GM19328 (cell line): ENCODE data around the gene MYADML2.

Experiments used
- ATAC-seq: cut with Tn5 transposase; IDR thresholded peaks from one replicate; pipeline ENCODE4 v1.9.1; 2021; ENCODE audit warnings: mild to moderate bottlenecking, moderate library complexity; ENCODE audit not compliant: unreplicated experiment

The MYADML2 gene

DNA sequence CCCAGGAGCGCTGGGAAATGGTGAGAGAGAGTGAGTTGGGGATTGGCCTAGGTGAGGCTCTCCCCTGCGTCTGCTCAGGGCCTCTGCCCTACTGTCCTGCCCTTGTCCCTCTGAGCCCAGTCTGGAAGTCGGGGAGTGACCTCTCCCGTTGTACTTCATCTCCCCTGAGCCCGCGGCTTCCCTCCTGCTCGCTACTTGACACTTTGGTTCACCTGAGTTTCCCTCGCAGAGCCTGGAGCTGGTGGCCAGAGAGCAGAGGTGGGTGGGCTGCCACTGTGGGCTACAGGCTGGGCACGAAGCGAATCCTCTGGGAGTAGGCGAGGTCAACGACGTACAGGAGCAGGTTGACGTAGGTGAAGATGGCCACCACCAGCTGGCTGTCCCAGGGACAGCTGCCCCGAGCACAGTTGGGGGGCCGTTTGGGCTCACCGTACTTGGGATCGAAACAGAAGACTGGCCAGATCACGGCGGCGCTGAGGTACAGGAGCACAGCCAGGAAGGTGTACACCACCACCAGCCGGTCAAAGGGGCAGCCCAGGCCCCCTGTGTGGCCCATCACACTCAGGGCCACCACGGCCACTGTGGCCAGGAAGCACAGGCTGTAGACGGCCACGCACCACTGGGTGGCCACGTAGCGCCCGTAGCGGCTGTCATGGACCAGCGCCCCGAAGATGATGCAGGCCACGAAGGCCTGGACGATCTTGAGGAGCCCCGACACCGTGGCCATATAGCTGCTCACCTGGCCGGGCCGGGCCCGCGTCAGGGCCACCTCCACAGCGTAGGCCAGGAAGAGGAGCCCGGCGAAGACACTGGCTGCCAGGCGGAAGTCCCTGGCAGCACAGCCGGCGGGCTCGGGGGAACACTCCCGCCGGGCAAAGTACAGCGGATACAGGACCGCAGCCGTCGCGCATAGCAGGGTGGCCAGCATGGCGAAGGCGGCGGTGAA lies 6.2 kb downstream of the MYADML2 start:
- no peak for ATAC-seq

DNA sequence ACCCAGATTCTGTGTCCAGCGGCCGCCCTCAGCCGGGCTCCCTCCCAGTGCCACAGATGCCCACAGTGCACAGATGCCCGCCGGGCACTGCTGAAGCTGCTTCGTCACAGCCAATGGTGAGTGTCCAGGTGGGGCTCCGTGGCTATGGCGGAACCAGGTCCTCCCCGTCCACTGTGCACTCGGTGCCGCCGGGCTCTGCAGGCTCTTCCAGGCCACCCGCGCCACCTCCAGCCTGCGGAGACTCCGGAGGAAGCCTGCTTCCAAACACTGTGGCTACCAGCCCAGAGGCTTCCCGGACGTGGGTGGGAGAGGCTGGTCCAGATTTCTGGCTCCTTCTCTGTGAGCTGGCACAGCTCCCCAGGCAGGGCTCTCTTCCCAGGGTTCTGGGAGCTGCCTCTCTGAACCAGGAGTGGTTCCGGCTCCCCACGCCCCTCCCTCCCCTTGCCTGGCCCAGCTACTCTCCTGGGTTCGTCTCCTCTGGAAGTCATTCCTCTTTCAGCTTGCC lies 7.1 kb downstream of the MYADML2 start:
- ATAC-seq, result no peak

DNA sequence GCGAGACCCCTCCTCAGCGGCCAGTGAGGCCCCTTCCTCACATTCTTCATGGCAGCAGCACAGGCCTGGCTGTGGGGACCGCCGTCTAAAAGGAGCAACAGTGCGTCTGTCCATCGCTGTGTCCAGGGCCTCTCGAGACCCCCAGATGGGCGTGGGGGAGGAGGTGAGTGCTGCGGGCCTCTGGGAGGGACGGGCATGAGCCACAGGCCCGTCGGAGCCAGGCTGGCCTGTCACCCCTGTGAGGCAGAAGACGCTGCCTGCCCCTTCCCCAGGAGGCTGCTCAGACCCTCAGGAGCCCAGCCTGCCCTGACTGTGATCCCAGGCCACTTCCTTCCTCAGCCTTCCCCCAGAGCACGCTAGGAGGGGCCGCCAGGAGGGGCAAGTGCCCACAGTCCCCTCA lies 7.8 kb downstream of the MYADML2 start:
- no peak for ATAC-seq

DNA sequence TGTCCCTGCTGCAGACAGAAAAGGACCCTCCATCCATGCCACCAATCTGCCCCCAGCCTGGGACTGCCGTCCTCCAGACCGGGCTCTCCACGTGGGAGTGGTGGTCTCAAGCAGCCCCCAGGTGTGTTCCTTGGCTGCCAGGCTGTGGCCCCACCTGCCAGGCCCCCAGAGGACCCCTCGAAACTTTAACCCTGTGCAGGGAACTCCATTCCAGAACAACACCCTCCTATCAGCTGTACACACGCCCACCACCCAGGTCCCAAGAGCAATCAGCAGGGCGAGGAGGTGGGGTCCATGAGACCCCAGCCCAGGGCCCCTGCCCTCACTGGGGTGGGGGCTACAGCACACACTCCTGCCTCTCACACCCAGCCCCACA lies 11.3 kb downstream of the MYADML2 start:
- ATAC-seq, result no peak

GRCh38 chr17:81934850-81935708 lies 12.0 kb downstream of the MYADML2 start:
- ATAC-seq, result no peak

- no peak for ATAC-seq
Measured at GRCh38 chr17:81934098-81934757, 12.8 kb downstream of the MYADML2 start.

DNA sequence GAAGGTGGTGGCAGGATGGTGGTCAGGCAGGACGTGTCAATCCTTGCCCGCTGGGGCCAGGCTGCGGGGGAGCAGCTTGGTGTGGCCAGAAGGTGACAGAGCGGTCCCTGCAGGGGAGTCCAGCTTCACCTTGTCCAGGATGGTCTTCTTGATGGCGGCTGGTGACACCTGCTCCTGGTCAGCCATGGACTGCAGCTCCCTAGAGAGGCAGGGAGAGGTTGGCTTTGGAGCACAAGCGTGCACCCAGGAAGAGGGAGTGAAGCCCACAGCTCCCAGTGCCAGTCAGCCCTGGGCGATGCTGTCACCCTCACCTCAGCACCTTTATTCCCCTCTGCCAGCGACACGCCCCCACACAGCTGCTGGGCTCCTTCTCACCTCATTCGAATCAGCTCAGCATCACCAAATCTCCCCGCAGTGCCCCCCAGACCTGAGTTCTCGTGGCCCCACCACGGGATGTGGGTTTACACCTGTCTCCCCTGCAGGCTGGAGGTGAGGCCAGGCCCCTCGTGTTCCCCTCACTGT lies 13.8 kb downstream of the MYADML2 start:
- ATAC-seq, result no peak

GRCh38 chr17:81932333-81932983 lies 14.6 kb downstream of the MYADML2 start:
- no peak for ATAC-seq

DNA sequence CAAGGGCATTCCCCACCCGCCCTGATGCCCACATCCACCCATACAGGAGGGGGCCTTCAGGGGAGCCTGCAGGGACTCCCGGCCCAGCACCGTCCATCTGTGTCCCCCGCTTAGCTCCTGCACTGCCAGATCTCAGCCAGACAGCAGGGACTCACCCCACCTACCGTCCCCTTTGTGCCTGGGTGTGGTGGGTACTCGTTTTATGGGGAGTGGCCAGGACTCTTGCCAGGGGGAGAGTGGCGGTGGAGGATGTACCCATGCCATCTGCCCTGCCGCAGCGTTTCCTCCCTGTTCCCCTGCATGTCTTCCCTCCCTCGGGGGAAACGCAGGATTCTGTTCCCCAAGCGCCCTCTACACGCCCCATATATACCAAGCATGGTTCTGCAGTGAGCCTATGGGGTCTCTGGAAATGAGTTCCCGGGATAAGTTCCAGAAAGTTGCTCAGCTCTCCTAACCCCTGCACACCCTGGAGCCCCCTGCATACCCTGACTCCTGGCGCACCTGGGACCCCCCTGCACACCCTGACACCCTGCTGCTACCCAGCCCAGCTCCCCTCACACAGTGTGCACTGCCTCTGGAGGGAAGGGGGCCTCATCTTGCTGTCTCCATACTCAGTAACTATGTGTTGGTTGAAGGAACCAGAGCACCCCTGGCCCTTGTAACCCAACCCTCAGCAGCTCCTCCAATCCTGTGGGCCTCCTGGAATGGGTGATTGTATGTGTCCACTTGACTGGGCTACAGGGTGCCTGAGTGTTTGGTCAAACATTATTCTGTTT lies 15.3 kb downstream of the MYADML2 start:
- no peak for ATAC-seq

DNA sequence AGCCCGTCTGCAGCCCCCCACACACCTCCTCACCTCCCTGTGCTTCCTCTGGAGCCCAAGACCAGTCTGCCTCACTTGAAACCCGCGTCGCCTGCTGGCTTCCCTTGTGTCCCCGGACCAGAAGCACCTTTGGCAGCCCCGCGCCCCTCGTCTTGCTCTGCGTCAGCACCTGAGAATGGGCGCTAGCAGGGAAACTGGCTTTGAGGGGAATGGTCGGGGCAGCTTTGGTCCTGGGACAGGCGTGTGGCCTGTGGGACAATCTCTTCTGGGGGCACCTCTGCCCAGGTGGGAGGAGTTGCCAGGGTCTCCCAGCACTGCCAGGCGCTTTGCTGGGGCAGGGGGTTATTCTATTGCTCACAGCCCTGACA lies 15.9 kb downstream of the MYADML2 start:
- ATAC-seq, result no peak

- no peak for ATAC-seq
Measured at GRCh38 chr17:81930142-81931125, 16.6 kb downstream of the MYADML2 start.

DNA sequence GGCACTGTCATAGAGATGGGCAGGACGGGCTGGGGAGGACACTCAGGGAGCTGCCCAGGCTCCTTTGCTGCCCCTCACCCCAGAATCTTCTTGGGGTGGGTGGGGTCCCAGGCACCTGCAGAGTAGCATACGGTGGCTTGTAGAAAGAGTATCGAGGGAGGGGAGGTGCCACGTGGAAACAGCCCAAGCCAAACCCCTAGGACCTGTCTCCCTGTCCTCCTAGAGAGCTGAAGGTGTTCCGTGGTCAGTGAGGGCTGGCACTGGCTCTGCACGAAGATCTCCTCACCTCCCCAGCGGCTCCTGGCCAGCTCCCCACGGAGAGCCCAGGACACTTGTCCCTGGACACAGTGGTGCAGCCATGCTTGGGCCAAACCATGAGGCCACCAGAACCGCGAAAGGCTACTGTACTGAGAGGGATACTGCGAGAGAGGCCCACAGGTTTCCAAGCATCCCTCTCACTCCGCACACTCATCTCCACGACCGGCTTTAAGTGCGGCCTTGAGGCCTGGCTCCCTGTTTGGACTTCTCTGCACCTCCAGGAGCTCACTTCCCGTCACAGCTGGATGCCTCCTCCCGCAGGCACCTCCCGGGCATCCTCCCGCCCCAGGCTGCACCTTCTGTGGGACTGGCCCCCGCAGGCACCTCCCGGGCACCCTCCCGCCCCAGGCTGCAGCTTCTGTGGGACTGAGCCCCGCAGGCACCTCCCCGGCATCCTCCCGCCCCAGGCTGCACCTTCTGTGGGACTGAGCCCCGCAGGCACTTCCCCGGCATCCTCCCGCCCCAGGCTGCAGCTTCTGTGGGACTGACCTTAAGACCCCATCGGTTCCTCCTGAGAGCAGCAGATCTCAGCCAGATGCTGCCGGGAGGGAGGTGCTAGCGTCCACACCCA lies 17.5 kb downstream of the MYADML2 start:
- ATAC-seq, result no peak

DNA sequence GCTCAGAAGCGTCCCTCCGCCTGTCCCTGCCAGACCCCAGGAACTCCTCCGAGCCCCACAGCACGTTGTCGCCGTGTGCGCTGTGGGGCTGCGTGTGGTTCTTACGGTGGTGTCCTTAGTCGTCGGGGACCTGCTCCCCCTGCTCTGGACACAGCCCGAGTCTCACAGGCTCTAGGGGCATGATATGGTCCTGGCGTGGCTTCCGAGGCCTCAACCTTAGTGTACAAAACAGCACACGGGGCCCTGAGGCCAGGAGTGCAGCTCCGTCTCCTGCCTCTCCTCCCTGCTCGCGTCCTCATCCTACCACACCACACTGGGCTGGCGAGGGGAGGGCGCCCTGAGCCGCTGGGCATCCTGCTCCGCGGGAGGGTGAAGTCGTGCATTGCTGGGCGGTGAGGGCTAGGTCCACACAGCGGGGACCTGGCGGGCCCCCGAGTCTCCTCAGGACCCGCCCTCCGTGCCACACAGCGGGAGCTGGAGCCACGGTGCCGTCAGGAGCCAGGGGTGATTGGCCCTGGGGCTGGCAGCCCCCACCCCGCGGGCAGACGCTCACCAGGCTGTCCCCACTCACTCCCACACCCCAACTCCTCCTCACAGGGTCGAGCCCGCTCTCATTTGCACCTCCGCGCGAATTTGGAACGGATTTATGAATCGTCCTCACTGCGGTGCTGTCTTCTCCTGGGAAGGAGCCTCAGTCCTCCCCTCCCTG lies 18.3 kb downstream of the MYADML2 start:
- ATAC-seq, result no peak

DNA sequence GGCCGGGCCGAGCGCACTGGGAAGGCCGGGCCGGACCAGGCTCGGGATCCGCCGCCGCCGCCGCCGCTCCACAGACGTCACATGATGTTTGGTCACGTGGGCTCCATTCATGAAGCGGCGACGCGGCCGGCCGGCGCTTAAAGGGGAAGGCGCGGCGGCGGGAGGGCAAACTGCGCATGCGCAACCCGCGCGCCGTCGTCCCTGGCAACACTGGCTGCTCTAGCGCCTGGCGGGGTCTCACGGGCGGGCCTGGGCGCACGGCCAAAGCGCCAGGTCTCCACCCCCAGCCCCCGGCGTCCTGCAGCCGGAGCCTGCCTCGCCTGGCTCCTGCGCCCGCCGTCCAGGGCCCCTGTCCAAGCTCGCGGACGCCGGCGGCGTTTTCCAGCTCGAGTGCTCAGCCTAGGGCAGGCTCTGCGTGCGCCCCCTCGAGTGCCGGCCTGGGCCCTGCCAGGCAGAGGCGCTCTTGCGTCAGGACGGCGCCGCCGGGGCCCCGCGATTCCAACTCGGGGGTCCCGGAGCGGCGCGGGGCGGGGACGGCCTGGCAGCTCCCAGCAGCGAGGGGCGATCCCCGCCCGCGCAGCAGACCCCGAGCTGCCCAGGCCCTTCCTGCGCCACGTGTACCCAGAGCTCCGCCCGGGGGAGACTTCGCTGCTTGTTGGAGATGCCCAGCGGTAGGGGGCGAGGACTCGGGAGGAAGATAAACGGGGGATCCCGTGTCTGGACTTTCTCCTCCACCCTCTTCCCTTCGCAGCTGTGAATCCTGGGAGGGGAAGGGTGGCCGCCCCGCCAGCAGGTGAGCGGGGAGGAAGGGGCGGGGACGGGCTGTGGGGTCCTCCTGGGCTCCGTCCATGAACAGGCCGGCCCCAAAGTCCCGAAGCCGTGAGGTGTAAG lies 19.1 kb downstream of the MYADML2 start, which contains the start of gene MAFG:
MAFG (minus strand) TSS at position 83 of the 891 bp plus-strand sequence. CDS start 4,550 bp downstream, outside the sequence.
- peak; percentile 53 for ATAC-seq

- ATAC-seq, result peak; percentile 19
Measured at GRCh38 chr17:81927152-81927652, 19.8 kb downstream of the MYADML2 start.
